22Rv1 (cell line): ENCODE data around the gene RPTOR.

Source experiments
- ZFX ChIP-seq: fragments of 450-650 bp; IDR thresholded peaks from 2 replicates; pipeline ENCODE4 v1.6.1; 2017; ENCODE audit warnings: antibody characterized with exemption, borderline replicate concordance
- TF ChIP-seq, protein P1 (sequence below): fragments of 450-650 bp; IDR thresholded peaks from 2 replicates; pipeline ENCODE4 v1.5.1; 2017; ENCODE audit warnings: mild to moderate bottlenecking

DNA sequence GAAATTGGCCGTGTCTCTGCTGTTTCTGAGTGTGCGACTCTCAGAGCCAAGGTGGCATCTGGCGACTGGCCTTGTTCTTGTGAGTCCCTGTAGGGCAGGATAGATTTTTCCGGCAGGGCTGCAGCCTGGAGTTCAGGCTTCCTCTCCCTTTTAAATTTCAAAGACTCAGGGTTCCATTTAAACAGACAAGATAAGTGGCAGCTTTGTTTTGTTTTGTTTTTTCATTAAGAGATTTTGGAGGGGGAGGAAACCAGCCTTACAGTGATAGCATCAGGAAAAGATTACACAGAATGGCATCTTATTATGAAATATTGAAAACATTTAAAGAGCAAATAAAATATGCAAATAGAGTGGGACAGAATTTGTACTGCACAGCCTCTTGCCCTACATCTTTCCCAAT is 151.3 kb downstream of the RPTOR start:
- TF ChIP-seq, protein P1, sequence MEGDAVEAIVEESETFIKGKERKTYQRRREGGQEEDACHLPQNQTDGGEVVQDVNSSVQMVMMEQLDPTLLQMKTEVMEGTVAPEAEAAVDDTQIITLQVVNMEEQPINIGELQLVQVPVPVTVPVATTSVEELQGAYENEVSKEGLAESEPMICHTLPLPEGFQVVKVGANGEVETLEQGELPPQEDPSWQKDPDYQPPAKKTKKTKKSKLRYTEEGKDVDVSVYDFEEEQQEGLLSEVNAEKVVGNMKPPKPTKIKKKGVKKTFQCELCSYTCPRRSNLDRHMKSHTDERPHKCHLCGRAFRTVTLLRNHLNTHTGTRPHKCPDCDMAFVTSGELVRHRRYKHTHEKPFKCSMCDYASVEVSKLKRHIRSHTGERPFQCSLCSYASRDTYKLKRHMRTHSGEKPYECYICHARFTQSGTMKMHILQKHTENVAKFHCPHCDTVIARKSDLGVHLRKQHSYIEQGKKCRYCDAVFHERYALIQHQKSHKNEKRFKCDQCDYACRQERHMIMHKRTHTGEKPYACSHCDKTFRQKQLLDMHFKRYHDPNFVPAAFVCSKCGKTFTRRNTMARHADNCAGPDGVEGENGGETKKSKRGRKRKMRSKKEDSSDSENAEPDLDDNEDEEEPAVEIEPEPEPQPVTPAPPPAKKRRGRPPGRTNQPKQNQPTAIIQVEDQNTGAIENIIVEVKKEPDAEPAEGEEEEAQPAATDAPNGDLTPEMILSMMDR = no peak
- no peak for TF ChIP-seq ZFX
